A673 (cell line): ENCODE data around the gene DZIP1. TPM values are rescaled to one million over a fixed set of nuclear protein-coding genes. Genes with fewer than 3 reads are reported as not detected.

ENCODE experiments used
- BruUV-seq: library from RNA; stranded (reverse); fragments of 400-500 nt; replicated peaks from 2 replicates; lab custom pipeline; 2021; lab: Mats Ljungman, UMichigan
- CTCF ChIA-PET: fragments of 300-600 bp; sonication (Branson Sonifier 250); formaldehyde crosslinking; loops from one replicate; lab custom pipeline; 2022; ENCODE audit warnings: antibody characterized with exemption; lab: Charles Lee
- POLR2A ChIA-PET: fragments of 300-600 bp; sonication (Branson Sonifier 250); formaldehyde crosslinking; loops from one replicate; lab custom pipeline; 2022; ENCODE audit warnings: antibody characterized with exemption; ENCODE audit not compliant: low non-redundant PET; lab: Charles Lee
- DNase-seq: peaks from one replicate; pipeline ENCODE4 v3.0.0-alpha.2; 2015; ENCODE audit warnings: low spot score
- H3K27ac ChIP-seq: fragments of 200-600 bp; sonication (generic); 2 replicates; pipeline ENCODE4 v1.5.1; 2016; ENCODE audit warnings: mixed run types, low read depth, mild to moderate bottlenecking, mixed read lengths, antibody characterized with exemption, low read length; ENCODE audit not compliant: poor library complexity, severe bottlenecking
- H3K27me3 ChIP-seq: fragments of 200-600 bp; sonication (generic); replicated peaks from 2 replicates; pipeline ENCODE4 v1.6.1; 2017; ENCODE audit warnings: mixed run types, low read depth, mild to moderate bottlenecking, mixed read lengths, antibody characterized with exemption, low read length; ENCODE audit not compliant: insufficient read depth, poor library complexity
- H3K36me3 ChIP-seq: fragments of 200-600 bp; sonication (generic); 2 replicates; pipeline ENCODE4 v1.6.1; 2016; ENCODE audit warnings: mixed run types, mild to moderate bottlenecking, mixed read lengths, antibody characterized with exemption, low read length; ENCODE audit not compliant: insufficient read depth, poor library complexity, severe bottlenecking
- H3K4me1 ChIP-seq: fragments of 200-600 bp; sonication (generic); 2 replicates; pipeline ENCODE4 v1.6.1; 2017; ENCODE audit warnings: mixed run types, mild to moderate bottlenecking, mixed read lengths, antibody characterized with exemption, low read length; ENCODE audit not compliant: insufficient read depth, poor library complexity, severe bottlenecking
- H3K4me3 ChIP-seq: fragments of 200-600 bp; sonication (generic); 2 replicates; pipeline ENCODE4 v1.5.1; 2016; ENCODE audit warnings: low read depth, mixed run types, mild to moderate bottlenecking, mixed read lengths, low read length; ENCODE audit not compliant: poor library complexity, severe bottlenecking
- H3K9me3 ChIP-seq: fragments of 200-600 bp; sonication (generic); 2 replicates; pipeline ENCODE4 v1.6.1; 2016; ENCODE audit warnings: mixed run types, low read depth, mild to moderate bottlenecking, mixed read lengths, antibody characterized with exemption, low read length; ENCODE audit not compliant: poor library complexity, severe bottlenecking
- EZH2 ChIP-seq: fragments of 200-600 bp; sonication (generic); IDR thresholded peaks from 2 replicates; pipeline ENCODE4 v1.6.1; 2017; ENCODE audit warnings: borderline replicate concordance, low read depth, mild to moderate bottlenecking, mixed read lengths, antibody characterized with exemption, low read length; ENCODE audit not compliant: poor library complexity, severe bottlenecking
- intact Hi-C: fragments of 100-400 bp; cut with micrococcal nuclease; formaldehyde crosslinking; loops from one replicate; pipeline ENCODE4 v1.10.0; 2022; ENCODE audit not compliant: unreplicated experiment
- total RNA-seq: library from RNA; stranded (reverse); gene quantifications from 2 replicates; pipeline ENCODE4 v1.2.3, GENCODE V29; 2021
- TF ChIP-seq, protein P1 (sequence below): fragments of 300-800, 200-600 bp; sonication (generic); conservative IDR thresholded peaks from 2 replicates; pipeline ENCODE4 v1.5.1; 2017; ENCODE audit warnings: low read depth, mild to moderate bottlenecking, antibody characterized with exemption, low read length, moderate library complexity, mixed read lengths

The DZIP1 gene
- total RNA-seq, 1 experiment from 2014 or later: 6.1 TPM

DNA sequence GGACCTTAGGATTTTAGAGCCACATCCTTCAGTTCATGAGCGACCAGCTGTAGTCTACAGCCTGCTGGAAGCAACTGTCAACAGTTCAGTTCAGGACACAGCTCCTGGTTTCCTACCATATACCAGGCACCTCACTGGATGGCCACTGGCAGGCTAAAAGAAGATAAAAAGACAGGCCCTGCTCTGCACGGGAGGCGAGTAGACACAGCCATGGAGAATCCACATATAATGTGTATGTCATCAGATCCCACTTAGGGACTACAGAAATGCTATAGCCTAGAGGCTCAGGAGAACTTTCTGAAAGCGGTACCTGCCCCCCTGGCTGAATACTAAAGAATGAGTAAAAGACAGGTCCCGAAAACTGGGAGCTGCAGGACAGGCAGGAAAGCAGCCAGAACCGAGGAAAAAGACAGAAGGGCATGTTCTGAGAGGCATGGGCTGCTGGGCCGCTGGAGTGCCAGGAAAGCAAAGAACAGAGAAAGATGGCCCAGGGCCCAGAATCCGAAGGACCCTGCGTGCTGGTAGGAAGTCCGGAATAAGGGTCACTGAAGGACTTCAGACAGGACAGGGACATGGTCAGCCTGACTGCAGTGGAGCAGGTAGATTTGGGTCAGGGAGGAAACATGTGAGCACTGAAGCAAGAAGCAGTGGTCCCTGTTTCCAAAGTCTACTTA, 23.5 kb downstream of the DZIP1 start:
- no TSS peak for BruUV-seq
- TF ChIP-seq, protein P1, sequence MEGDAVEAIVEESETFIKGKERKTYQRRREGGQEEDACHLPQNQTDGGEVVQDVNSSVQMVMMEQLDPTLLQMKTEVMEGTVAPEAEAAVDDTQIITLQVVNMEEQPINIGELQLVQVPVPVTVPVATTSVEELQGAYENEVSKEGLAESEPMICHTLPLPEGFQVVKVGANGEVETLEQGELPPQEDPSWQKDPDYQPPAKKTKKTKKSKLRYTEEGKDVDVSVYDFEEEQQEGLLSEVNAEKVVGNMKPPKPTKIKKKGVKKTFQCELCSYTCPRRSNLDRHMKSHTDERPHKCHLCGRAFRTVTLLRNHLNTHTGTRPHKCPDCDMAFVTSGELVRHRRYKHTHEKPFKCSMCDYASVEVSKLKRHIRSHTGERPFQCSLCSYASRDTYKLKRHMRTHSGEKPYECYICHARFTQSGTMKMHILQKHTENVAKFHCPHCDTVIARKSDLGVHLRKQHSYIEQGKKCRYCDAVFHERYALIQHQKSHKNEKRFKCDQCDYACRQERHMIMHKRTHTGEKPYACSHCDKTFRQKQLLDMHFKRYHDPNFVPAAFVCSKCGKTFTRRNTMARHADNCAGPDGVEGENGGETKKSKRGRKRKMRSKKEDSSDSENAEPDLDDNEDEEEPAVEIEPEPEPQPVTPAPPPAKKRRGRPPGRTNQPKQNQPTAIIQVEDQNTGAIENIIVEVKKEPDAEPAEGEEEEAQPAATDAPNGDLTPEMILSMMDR: no peak
- no peak for TF ChIP-seq EZH2
- no peak overlapping the region for H3K27ac ChIP-seq
- POLR2A ChIA-PET: interaction anchor here (0.6 kb wide), 1 partner anchor 213 kb away, joined by 3 read pairs; no protein-coding TSS in a partner anchor
- H3K4me1 ChIP-seq: no peaks in the 10 kb centered on the region
- intact Hi-C loops: loop anchor here (10.0 kb wide), 2 partner anchors 604 to 1194 kb away; no protein-coding TSS in a partner anchor
- DNase-seq: no peak
- no peaks in the 10 kb centered on the region for H3K9me3 ChIP-seq
- CTCF ChIA-PET: no interaction called here
- no peaks in the 10 kb centered on the region for H3K27me3 ChIP-seq
- H3K36me3 ChIP-seq: no peaks in the 10 kb centered on the region
- no peak overlapping the region for H3K4me3 ChIP-seq

DNA sequence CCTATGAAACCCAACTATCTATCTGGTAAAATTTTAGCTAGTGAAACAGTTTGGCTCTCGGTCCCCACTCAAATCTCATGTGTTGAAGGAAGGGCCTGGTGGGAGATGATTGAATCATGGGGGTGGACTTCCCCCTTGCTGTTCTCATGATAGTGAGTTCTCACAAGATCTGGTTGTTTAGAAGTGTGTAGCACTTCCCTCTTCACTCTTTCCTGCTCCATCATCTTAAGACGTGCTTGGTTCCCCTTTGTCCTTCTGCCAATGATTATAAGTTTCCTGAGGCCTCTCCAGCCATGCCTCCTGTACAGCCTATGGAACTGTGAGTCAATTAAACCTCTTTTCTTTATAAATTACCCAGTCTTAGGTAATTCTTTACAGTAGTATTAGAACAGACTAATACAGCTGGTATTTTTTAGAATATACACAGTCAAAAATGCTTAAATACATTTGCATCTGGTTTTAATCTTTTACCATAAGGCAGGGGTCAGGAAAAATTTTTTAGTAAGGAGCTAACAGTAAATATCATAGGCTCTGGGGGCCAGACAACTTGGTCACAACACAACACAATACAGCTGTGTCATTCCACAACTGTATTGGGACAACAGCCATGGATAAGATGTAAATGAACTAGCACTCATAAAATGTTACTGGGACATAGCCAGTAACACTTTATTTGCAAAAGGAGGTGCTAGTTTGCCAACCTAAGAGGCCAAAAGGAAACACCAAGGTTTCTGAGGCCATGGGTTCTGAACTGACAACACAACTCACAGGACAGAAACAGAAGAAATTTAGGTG, 24.3 kb downstream of the DZIP1 start:
- CTCF ChIA-PET: no interaction called here
- Histone ChIP-seq H3K36me3 (no peaks in the 10 kb centered on the region), H3K4me3 (no peak overlapping the region), H3K9me3 (no peaks in the 10 kb centered on the region), H3K4me1 (no peaks in the 10 kb centered on the region), H3K27ac (no peak overlapping the region), H3K27me3 (no peaks in the 10 kb centered on the region)
- DNase-seq: no peak
- intact Hi-C loops: loop anchor here (10.0 kb wide), 2 partner anchors 605 to 1195 kb away; no protein-coding TSS in a partner anchor
- TF ChIP-seq EZH2: no peak
- TF ChIP-seq, protein P1: no peak
- no TSS peak for BruUV-seq
- POLR2A ChIA-PET: no interaction called here

DNA sequence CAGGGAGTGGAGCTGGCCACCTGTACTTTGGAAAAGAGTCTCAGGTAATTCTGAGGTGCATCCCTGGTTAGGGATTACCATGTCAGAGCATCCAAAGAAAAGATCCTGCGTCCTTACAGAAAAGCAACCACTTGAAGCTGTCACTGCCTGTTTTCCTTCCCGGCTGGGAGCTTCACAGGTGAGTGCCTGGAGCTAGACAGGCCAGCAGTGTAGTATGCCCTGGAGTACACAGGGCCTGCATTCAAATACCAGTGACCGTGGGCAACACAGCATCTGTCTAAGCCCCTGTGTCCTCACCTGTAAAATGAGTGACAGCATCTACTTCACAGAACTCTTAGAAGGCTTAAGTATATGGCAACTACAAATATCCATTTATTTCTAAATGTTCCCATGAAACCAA, 29.0 kb downstream of the DZIP1 start:
- no TSS peak for BruUV-seq
- H3K27ac ChIP-seq: no peak overlapping the region
- H3K27me3 ChIP-seq: no peaks in the 10 kb centered on the region
- intact Hi-C loops: no loop called here
- no peaks in the 10 kb centered on the region for H3K4me1 ChIP-seq
- no peaks in the 10 kb centered on the region for H3K36me3 ChIP-seq
- CTCF ChIA-PET: interaction anchor here (0.5 kb wide), 1 partner anchor 120 kb away, joined by 4 read pairs; no protein-coding TSS in a partner anchor
- no peaks in the 10 kb centered on the region for H3K9me3 ChIP-seq
- H3K4me3 ChIP-seq: no peak overlapping the region
- no peak for DNase-seq
- POLR2A ChIA-PET: no interaction called here
- TF ChIP-seq, protein P1: no peak
